WTC11 (cell line): ENCODE measurements around the gene FUT8.

ENCODE experiments used
- AFF4 ChIP-seq: sonication (generic); formaldehyde crosslinking; IDR thresholded peaks from 2 replicates; pipeline ENCODE4 v1.8.1; 2023; ENCODE audit warnings: mild to moderate bottlenecking, missing genetic modification reagents, borderline replicate concordance
- ATF2 ChIP-seq: sonication (generic); formaldehyde crosslinking; IDR thresholded peaks from 2 replicates; pipeline ENCODE4 v1.8.1; 2022; ENCODE audit warnings: low read depth, missing genetic modification reagents, borderline replicate concordance
- CTCF ChIP-seq: fragments of 200-600 bp; IDR thresholded peaks from 2 replicates; pipeline ENCODE4 v1.8.0; 2022; ENCODE audit warnings: antibody characterized with exemption
- NFE2L1 ChIP-seq: sonication (generic); formaldehyde crosslinking; IDR thresholded peaks from 2 replicates; pipeline ENCODE4 v1.8.1; 2023; ENCODE audit warnings: missing genetic modification reagents
- USF2 ChIP-seq: sonication (generic); formaldehyde crosslinking; IDR thresholded peaks from 2 replicates; pipeline ENCODE4 v1.8.1; 2023; ENCODE audit warnings: mild to moderate bottlenecking, missing genetic modification reagents, moderate library complexity

GRCh38 chr14:65433646-65434045 lies 21.1 kb downstream of the FUT8 start:
- TF ChIP-seq AFF4 (CRISPR knock-in tag) = no peak
- TF ChIP-seq NFE2L1 (CRISPR knock-in tag) = no peak
- TF ChIP-seq CTCF = no peak
- no peak for TF ChIP-seq USF2 (CRISPR knock-in tag)
- no peak for TF ChIP-seq ATF2 (CRISPR knock-in tag)
